H1 (cell line): ENCODE results near the gene RNF166. TPM values are rescaled to one million over a fixed set of nuclear protein-coding genes. Genes with fewer than 3 reads are reported as not detected.

Source experiments
- CTCF ChIA-PET: fragments of 300-600 bp; sonication (Branson Sonifier 250); formaldehyde crosslinking; loops from one replicate; lab custom pipeline; 2021; ENCODE audit not compliant: partially characterized antibody; lab: Charles Lee
- POLR2A ChIA-PET: fragments of 300-600 bp; sonication (Branson Sonifier 250); formaldehyde crosslinking; loops from one replicate; lab custom pipeline; 2021; ENCODE audit warnings: inconsistent platforms; ENCODE audit not compliant: partially characterized antibody; lab: Charles Lee
- DNase-seq, 2 experiments: peaks; one replicate each; pipeline versions ENCODE4 v3.0.0 to v3.0.0-alpha.2; 2010 to 2022; ENCODE audit warnings: low spot score in 2 of 2, low read depth in 1 of 2, mixed read lengths in 1 of 2
- FAIRE-seq: peaks from 2 replicates; lab custom pipeline; 2011; peaks lifted over from hg19 to GRCh38; lab: Jason Lieb, UNC
- H2AFZ ChIP-seq: 2 replicates; pipeline ENCODE4 v1.8.1; 2012; ENCODE audit warnings: low read length, inconsistent platforms
- H2AK5ac ChIP-seq: 2 replicates; pipeline ENCODE4 v1.6.1; 2013; ENCODE audit warnings: low read depth, low read length
- H2BK120ac ChIP-seq: replicated peaks from 2 replicates; pipeline ENCODE3; 2013; ENCODE audit warnings: low read depth, low read length, inconsistent platforms
- H2BK12ac ChIP-seq: 2 replicates; pipeline ENCODE4 v1.6.1; 2013; ENCODE audit warnings: low read depth, low read length
- H2BK15ac ChIP-seq: 2 replicates; pipeline ENCODE4 v1.6.1; 2013; ENCODE audit warnings: low read length
- H2BK20ac ChIP-seq: 2 replicates; pipeline ENCODE4 v1.6.1; 2013; ENCODE audit warnings: low read length
- H2BK5ac ChIP-seq: 2 replicates; pipeline ENCODE4 v1.6.1; 2013; ENCODE audit warnings: low read depth, low read length
- H3K14ac ChIP-seq: 2 replicates; pipeline ENCODE4 v1.6.1; 2013; ENCODE audit warnings: inconsistent platforms; ENCODE audit not compliant: insufficient read length
- H3K18ac ChIP-seq: 2 replicates; pipeline ENCODE4 v1.6.1; 2013; ENCODE audit warnings: low read length; ENCODE audit errors: extremely low read depth
- H3K23ac ChIP-seq: 2 replicates; pipeline ENCODE4 v1.6.1; 2013; ENCODE audit warnings: inconsistent platforms; ENCODE audit not compliant: insufficient read length
- H3K23me2 ChIP-seq: 2 replicates; pipeline ENCODE4 v1.6.1; 2013; ENCODE audit warnings: low read depth, low read length
- H3K27ac ChIP-seq: 2 replicates; pipeline ENCODE4 v1.6.1; 2011; ENCODE audit warnings: low read depth, low read length, inconsistent platforms
- H3K27me3 ChIP-seq, 4 experiments: replicated peaks in 1 of 4; 1 replicate in 1 of 4; 2 replicates in 3 of 4; pipeline versions ENCODE4 v1.6.1 to v1.8.1; 2011 to 2013; ENCODE audit warnings: low read length in 3 of 4, mild to moderate bottlenecking in 3 of 4, inconsistent platforms in 2 of 4, mixed read lengths in 2 of 4, moderate library complexity in 1 of 4; ENCODE audit not compliant: control insufficient read depth in 3 of 4, insufficient read depth in 3 of 4; ENCODE audit errors: extremely low read depth in 1 of 4
- H3K36me3 ChIP-seq, 4 experiments: 2 replicates each; pipeline versions ENCODE4 v1.6.1 to v1.8.1; 2011 to 2013; ENCODE audit warnings: mild to moderate bottlenecking in 4 of 4, low read length in 3 of 4, moderate library complexity in 2 of 4, control low read depth in 1 of 4, inconsistent platforms in 1 of 4; ENCODE audit not compliant: insufficient read depth in 4 of 4, control insufficient read depth in 2 of 4
- H3K4ac ChIP-seq: replicated peaks from 2 replicates; pipeline ENCODE3; 2013; ENCODE audit warnings: low read length, low read depth, mixed read lengths, inconsistent platforms; ENCODE audit not compliant: insufficient read length
- H3K4me1 ChIP-seq, 4 experiments: replicated peaks in 1 of 4; 1 replicate in 1 of 4; 2 replicates in 3 of 4; pipeline versions ENCODE4 v1.6.1 to v1.8.1; 2011 to 2013; ENCODE audit warnings: low read length in 3 of 4, inconsistent platforms in 2 of 4, mixed read lengths in 1 of 4; ENCODE audit not compliant: insufficient read depth in 4 of 4, control insufficient read depth in 3 of 4
- H3K4me2 ChIP-seq, 2 experiments: 2 replicates each; pipeline versions ENCODE4 v1.6.1 to v1.8.1; 2011 to 2013; ENCODE audit warnings: low read depth in 2 of 2, low read length in 2 of 2, control low read depth in 1 of 2, inconsistent platforms in 1 of 2, mild to moderate bottlenecking in 1 of 2; ENCODE audit not compliant: insufficient read depth in 1 of 2
- H3K4me3 ChIP-seq, 4 experiments: fragments of 200-600, 300-600 bp in 1 of 4; sonication (generic), shearing (Covaris generic), sonication (Bioruptor Twin) in 1 of 4; 2 replicates each; pipeline versions ENCODE4 v1.5.1 to v1.8.1; 2011 to 2016; ENCODE audit warnings: low read length in 4 of 4, low read depth in 3 of 4, control low read depth in 2 of 4, inconsistent platforms in 2 of 4, mild to moderate bottlenecking in 2 of 4, mixed read lengths in 1 of 4, moderate library complexity in 1 of 4; ENCODE audit not compliant: insufficient read depth in 2 of 4; ENCODE audit errors: extremely low read depth in 1 of 4
- H3K56ac ChIP-seq: replicated peaks from 2 replicates; pipeline ENCODE3; 2013; ENCODE audit warnings: low read depth, mild to moderate bottlenecking, mixed read lengths, low read length, inconsistent platforms; ENCODE audit not compliant: insufficient read length
- H3K79me1 ChIP-seq: 2 replicates; pipeline ENCODE4 v1.6.1; 2013; ENCODE audit warnings: low read depth, low read length, control low read depth
- H3K79me2 ChIP-seq, 2 experiments: 2 replicates each; pipeline versions ENCODE4 v1.6.1 to v1.8.1; 2012 to 2013; ENCODE audit warnings: low read length in 2 of 2, mild to moderate bottlenecking in 2 of 2, inconsistent platforms in 1 of 2; ENCODE audit not compliant: insufficient read depth in 2 of 2, control insufficient read depth in 1 of 2
- H3K9ac ChIP-seq, 4 experiments: replicated peaks in 1 of 4; 1 replicate in 1 of 4; 2 replicates in 3 of 4; pipeline versions ENCODE4 v1.6.1 to v1.8.1; 2011 to 2013; ENCODE audit warnings: low read depth in 3 of 4, low read length in 3 of 4, control low read depth in 2 of 4, mild to moderate bottlenecking in 2 of 4, moderate library complexity in 2 of 4, inconsistent platforms in 1 of 4; ENCODE audit errors: extremely low read depth in 1 of 4
- H3K9me3 ChIP-seq, 2 experiments: 2 replicates each; pipeline versions ENCODE4 v1.6.1 to v1.8.1; 2012 to 2013; ENCODE audit warnings: mild to moderate bottlenecking in 2 of 2, moderate library complexity in 2 of 2, control low read depth in 1 of 2, inconsistent platforms in 1 of 2, low read depth in 1 of 2, low read length in 1 of 2, mixed read lengths in 1 of 2; ENCODE audit not compliant: insufficient read depth in 2 of 2
- H4K20me1 ChIP-seq, 2 experiments: replicated peaks in 1 of 2; 2 replicates each; pipeline versions ENCODE3 to v1.8.1; 2011 to 2013; ENCODE audit warnings: inconsistent platforms in 2 of 2, low read length in 2 of 2, mild to moderate bottlenecking in 1 of 2; ENCODE audit not compliant: insufficient read depth in 2 of 2, control insufficient read depth in 1 of 2
- H4K5ac ChIP-seq: 2 replicates; pipeline ENCODE4 v1.6.1; 2013; ENCODE audit warnings: low read length, low read depth, mixed read lengths, inconsistent platforms; ENCODE audit not compliant: insufficient read length
- H4K8ac ChIP-seq: 2 replicates; pipeline ENCODE4 v1.8.0; 2013; ENCODE audit warnings: mild to moderate bottlenecking, moderate library complexity, low read length, inconsistent platforms; ENCODE audit not compliant: insufficient read depth; ENCODE audit errors: extremely low read depth
- H4K91ac ChIP-seq: replicated peaks from 2 replicates; pipeline ENCODE3; 2013; ENCODE audit warnings: low read length, mixed read lengths, inconsistent platforms; ENCODE audit not compliant: insufficient read length
- CHD1 ChIP-seq: IDR thresholded peaks from 2 replicates; pipeline ENCODE4 v1.6.1; 2012; ENCODE audit warnings: low read depth, low read length, improper control_type of control experiment
- CHD2 ChIP-seq: IDR thresholded peaks from 2 replicates; pipeline ENCODE4 v1.6.1; 2012; ENCODE audit warnings: low read length, improper control_type of control experiment
- CTCF ChIP-seq, 3 experiments: IDR thresholded peaks; 1 replicate in 2 of 3; 2 replicates in 1 of 3; pipeline versions ENCODE4 v1.5.1 to v1.6.1; 2011; ENCODE audit warnings: low read length in 3 of 3, mild to moderate bottlenecking in 3 of 3, inconsistent platforms in 2 of 3, low read depth in 1 of 3, moderate library complexity in 1 of 3; ENCODE audit not compliant: insufficient read depth in 1 of 3; ENCODE audit errors: control extremely low read depth in 1 of 3
- EZH2 ChIP-seq: fragments of 200-600 bp; sonication (generic); IDR thresholded peaks from 2 replicates; pipeline ENCODE4 v1.7.1; 2012; ENCODE audit warnings: low read depth, mild to moderate bottlenecking, moderate library complexity, low read length, inconsistent platforms; ENCODE audit not compliant: severe bottlenecking
- JUN ChIP-seq: IDR thresholded peaks from 2 replicates; pipeline ENCODE4 v1.6.1; 2011; ENCODE audit warnings: low read depth, mild to moderate bottlenecking, improper control_type of control experiment, low read length
- PHF8 ChIP-seq: fragments of 200-600 bp; sonication (generic); conservative IDR thresholded peaks from 2 replicates; pipeline ENCODE4 v1.7.1; 2012; ENCODE audit warnings: low read depth, mild to moderate bottlenecking, inconsistent platforms, low read length, moderate library complexity
- RBBP5 ChIP-seq: IDR thresholded peaks from 2 replicates; pipeline ENCODE4 v1.7.1; 2012; ENCODE audit warnings: low read depth, mild to moderate bottlenecking, inconsistent platforms, low read length, moderate library complexity, borderline replicate concordance
- RFX5 ChIP-seq: IDR thresholded peaks from 2 replicates; pipeline ENCODE4 v1.6.1; 2011; ENCODE audit warnings: low read depth, low read length, improper control_type of control experiment, borderline replicate concordance
- SP2 ChIP-seq: IDR thresholded peaks from 2 replicates; pipeline ENCODE4 v1.6.1; 2012; ENCODE audit warnings: mild to moderate bottlenecking, low read length, inconsistent platforms
- TBP ChIP-seq: IDR thresholded peaks from 2 replicates; pipeline ENCODE4 v1.6.1; 2011; ENCODE audit warnings: low read depth, low read length, improper control_type of control experiment
- TCF12 ChIP-seq: IDR thresholded peaks from 2 replicates; pipeline ENCODE4 v1.6.1; 2011; ENCODE audit warnings: low read depth, mild to moderate bottlenecking, low read length
- ZNF274 ChIP-seq: IDR thresholded peaks from 2 replicates; pipeline ENCODE4 v1.7.0; 2012; ENCODE audit warnings: low read length, borderline replicate concordance; ENCODE audit errors: extremely low read depth
- WGBS, 2 experiments: shearing (Covaris generic) in 1 of 2; methylation state at CpG; one replicate each; pipeline versions ENCODE4 v1.1.6 to v1.1.7; 2013 to 2015; ENCODE audit warnings: low lambda C conversion rate in 2 of 2, mixed read lengths in 2 of 2, inconsistent platforms in 1 of 2, low coverage in 1 of 2, missing lambda C conversion rate in 1 of 2; ENCODE audit not compliant: insufficient replicate concordance in 2 of 2, insufficient coverage in 1 of 2, insufficient read length in 1 of 2; ENCODE audit errors: extremely low coverage in 1 of 2, missing lambda C conversion rate in 1 of 2; 5-methylcytosine and 5-hydroxymethylcytosine counted together
- polyA plus RNA-seq, 7 experiments: library from polyadenylated mRNA; depleted of rRNA in 3 of 7; stranded (reverse) in 5 of 7; unstranded in 2 of 7; fragments of >200 nt in 5 of 7; fragments of 200-250 nt in 2 of 7; gene quantifications; 1 replicate in 5 of 7; 2 replicates in 1 of 7; 4 replicates in 1 of 7; pipeline versions ENCODE4 v1.2.1 to v1.2.3, GENCODE V29; 2011 to 2013; ENCODE audit warnings: missing spikeins in 2 of 7, mixed read lengths in 2 of 7
- total RNA-seq: library from RNA; stranded (reverse); fragmentation: NEBNext Ultra II Directional; extraction: Animal tissue kit (Norgen Biotek cat#: 25700); gene quantifications from 2 replicates; pipeline ENCODE4 v1.2.1, GENCODE V29; 2021

RNF166 gene
- total and polyA plus RNA-seq, 2 of the 8 experiments (the other 6 are each of a cell fraction or from before 2014, with no cell fraction given): 29.8 to 31.2 TPM

- Histone ChIP-seq H3K27me3 (no peaks in the 10 kb centered on the region), H2BK20ac (no peak overlapping the region), H3K23me2 (no peaks in the 10 kb centered on the region), H3K4me1 (no peaks in the 10 kb centered on the region), H3K4ac (no peak overlapping the region), H4K20me1 (peaks cover 0 to 3% of the 10 kb centered on the region in 2 experiments), H3K56ac (no peak overlapping the region), H3K4me3 (no peak overlapping the region), H3K9ac (no peak overlapping the region), H2AK5ac (no peak overlapping the region), H2BK12ac (no peak overlapping the region), H4K8ac (no peak overlapping the region), H3K36me3 (peaks cover 0 to 15% (median 4%) of the 10 kb centered on the region in 4 experiments; a peak in 4 of 8 replicates), H2AFZ (no peak overlapping the region), H3K18ac (no peak overlapping the region), H4K91ac (no peak overlapping the region), H2BK5ac (no peak overlapping the region), H3K79me1 (0 out of 2 replicates have a peak, but pooled peaks cover 2% of the 10 kb centered on the region), H2BK15ac (no peak overlapping the region), H3K9me3 (no peaks in the 10 kb centered on the region), H2BK120ac (no peak overlapping the region), H3K4me2 (no peak overlapping the region), H4K5ac (no peak overlapping the region), H3K14ac (no peak overlapping the region), H3K27ac (no peak overlapping the region), H3K79me2 (no peaks in the 10 kb centered on the region), H3K23ac (no peak overlapping the region)
- POLR2A ChIA-PET: no interaction called here
- FAIRE-seq (no peak), DNase-seq (no peak)
- CTCF ChIA-PET: interaction anchor here (0.6 to 6.5 kb wide), 6 partner anchors 9 to 130 kb away, joined by 3 to 37 read pairs (median 5); no protein-coding TSS in a partner anchor
- 93% methylated on average over 7 of the region's 7 CpGs; no CpG with 5 or more reads in 1 of the 2 experiments for WGBS, 2 experiments
- TF ChIP-seq CHD2 (no peak), CTCF (IDR thresholded peaks at IDR 0.05; ENCODE audit: control extremely low read depth in 1 of 3, insufficient read depth in 1 of 3, low read depth in 1 of 3, low read length in 3 of 3) (no peak), JUN (no peak), CHD1 (no peak), ZNF274 (no peak), TCF12 (no peak), EZH2 (no peak), RFX5 (no peak), PHF8 (no peak), TBP (no peak), SP2 (no peak), RBBP5 (no peak)
These were observed 10.5 kb downstream of the RNF166 start for GRCh38 chr16:88695753-88696152.
